ENCODE data around the gene PSKH1. TPM values are rescaled to one million over a fixed set of nuclear protein-coding genes. Genes with fewer than 3 reads are reported as not detected.

The PSKH1 gene
- total RNA-seq, 2 experiments from 2014 or later, result 11.4 to 13.3 TPM

DNA sequence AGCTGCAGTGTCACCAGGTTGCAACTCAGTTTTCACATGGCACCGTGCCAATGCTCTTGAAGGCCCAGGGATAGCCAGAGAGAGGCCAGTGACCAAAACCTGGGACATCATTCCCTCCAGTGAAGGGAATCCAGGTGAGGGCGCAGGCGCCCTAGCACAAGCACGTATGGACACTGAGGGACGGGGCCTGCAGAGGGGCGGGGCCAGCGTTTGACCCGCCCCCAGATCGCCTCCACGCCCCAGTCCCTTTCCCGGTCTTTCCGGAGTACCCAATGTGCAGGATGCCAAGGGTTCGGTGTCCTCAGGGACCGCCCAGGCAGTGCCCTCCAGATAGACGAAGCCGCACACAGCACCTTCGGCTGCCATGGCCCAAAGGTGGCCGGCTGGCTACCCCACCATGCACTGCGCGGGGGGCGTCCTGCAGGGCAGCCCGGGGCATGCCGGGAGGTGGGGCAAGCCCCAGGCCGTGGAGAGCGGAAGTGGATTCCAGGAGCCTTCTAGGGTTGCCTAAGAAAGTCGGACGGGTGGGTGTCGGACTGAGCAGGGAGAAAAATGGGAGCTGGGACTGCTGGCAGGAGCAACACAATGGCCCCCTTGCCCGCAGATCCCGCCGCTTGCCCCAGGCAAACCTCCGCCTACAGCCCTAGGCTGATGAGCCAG, 70.7 kb downstream of the PSKH1 start:
- H3K27ac ChIP-seq (ENCODE audit: low read depth in 1 of 2, low read length in 2 of 2), result no peak overlapping the region
- ATAC-seq (ENCODE audit: poor library complexity), result no peak
- no peaks in the 10 kb centered on the region for H3K27me3 Mint-ChIP-seq
- no peaks in the 10 kb centered on the region for H3K9me3 ChIP-seq (ENCODE audit: control insufficient read depth in 1 of 2, insufficient read depth in 1 of 2, low read length in 2 of 2)
- H3K4me1 Mint-ChIP-seq (ENCODE audit: low read depth), result peaks cover 18% of the 10 kb centered on the region
- no peaks in the 10 kb centered on the region for H3K9me3 Mint-ChIP-seq
- CTCF ChIA-PET, result no interaction called here
- no peak for DNase-seq
- no peak overlapping the region for H3K4me3 Mint-ChIP-seq
- H3K4me3 ChIP-seq (ENCODE audit: low read length), result no peak overlapping the region
- TF ChIP-seq, protein P1, sequence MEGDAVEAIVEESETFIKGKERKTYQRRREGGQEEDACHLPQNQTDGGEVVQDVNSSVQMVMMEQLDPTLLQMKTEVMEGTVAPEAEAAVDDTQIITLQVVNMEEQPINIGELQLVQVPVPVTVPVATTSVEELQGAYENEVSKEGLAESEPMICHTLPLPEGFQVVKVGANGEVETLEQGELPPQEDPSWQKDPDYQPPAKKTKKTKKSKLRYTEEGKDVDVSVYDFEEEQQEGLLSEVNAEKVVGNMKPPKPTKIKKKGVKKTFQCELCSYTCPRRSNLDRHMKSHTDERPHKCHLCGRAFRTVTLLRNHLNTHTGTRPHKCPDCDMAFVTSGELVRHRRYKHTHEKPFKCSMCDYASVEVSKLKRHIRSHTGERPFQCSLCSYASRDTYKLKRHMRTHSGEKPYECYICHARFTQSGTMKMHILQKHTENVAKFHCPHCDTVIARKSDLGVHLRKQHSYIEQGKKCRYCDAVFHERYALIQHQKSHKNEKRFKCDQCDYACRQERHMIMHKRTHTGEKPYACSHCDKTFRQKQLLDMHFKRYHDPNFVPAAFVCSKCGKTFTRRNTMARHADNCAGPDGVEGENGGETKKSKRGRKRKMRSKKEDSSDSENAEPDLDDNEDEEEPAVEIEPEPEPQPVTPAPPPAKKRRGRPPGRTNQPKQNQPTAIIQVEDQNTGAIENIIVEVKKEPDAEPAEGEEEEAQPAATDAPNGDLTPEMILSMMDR (IDR thresholded peaks at IDR 0.05), result no peak
- H3K36me3 Mint-ChIP-seq (ENCODE audit: low read depth), result peaks cover 15% of the 10 kb centered on the region
- no peak overlapping the region for H3K27ac Mint-ChIP-seq
- POLR2A ChIA-PET, result interaction anchor here (2.1 kb wide), 1 partner anchor 21 kb away, joined by 8 read pairs; no protein-coding TSS in a partner anchor
- peaks cover 14% of the 10 kb centered on the region for H3K36me3 ChIP-seq (ENCODE audit: insufficient read depth, low read length)
- intact Hi-C loops (cut with DNase I, micrococcal nuclease), result no loop called here
- peaks cover 18% of the 10 kb centered on the region for H3K4me1 ChIP-seq (ENCODE audit: insufficient read depth, low read length)
- no peaks in the 10 kb centered on the region for H3K27me3 ChIP-seq (ENCODE audit: control insufficient read depth in 1 of 2, insufficient read depth in 2 of 2, low read length in 2 of 2)

DNA sequence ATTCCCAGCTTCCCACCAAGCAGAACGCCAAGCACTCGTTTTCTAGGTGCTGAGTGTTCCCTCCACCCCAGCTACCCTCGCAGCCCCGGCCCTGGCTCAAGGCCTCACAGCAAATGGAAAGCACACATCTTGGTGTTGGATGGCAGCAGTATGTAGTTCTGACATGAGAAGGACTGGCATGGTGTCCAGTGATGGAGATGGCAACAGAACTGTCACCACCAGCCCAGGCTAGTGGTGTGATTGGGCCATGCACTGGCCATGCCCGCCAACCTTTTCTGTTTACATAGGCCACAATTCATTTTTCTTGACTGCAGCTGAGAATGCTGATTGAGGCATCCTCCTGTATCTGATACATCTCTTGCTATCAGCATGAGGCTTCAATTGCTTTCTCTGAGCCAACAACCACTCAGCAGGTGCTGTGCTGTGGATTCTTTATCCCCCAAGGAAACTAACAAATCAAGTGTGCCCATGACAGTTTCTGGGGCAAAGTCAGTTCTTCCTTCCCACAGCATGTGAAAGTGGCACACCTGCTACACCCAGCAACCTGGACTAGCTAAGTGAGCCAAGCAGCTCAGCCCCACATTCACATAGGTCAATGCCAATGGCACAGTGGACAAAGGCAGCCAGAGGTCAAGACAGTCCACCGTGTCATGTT, 71.5 kb downstream of the PSKH1 start:
- Mint-ChIP-seq H3K36me3 (ENCODE audit: low read depth) (peaks cover 17% of the 10 kb centered on the region), H3K27ac (no peak overlapping the region), H3K4me1 (ENCODE audit: low read depth) (peaks cover 24% of the 10 kb centered on the region), H3K4me3 (peak overlapping the region; percentile 54), H3K27me3 (no peaks in the 10 kb centered on the region), H3K9me3 (no peaks in the 10 kb centered on the region)
- ATAC-seq (ENCODE audit: poor library complexity) (no peak), DNase-seq (no peak)
- H3K4me3 ChIP-seq (ENCODE audit: low read length), result no peak overlapping the region
- POLR2A ChIA-PET, result interaction anchor here (1.0 to 2.1 kb wide), 2 partner anchors 20 to 29 kb away, joined by 3 to 8 read pairs; no protein-coding TSS in a partner anchor
- intact Hi-C loops (cut with DNase I, micrococcal nuclease), result no loop called here
- peaks cover 9% of the 10 kb centered on the region for H3K36me3 ChIP-seq (ENCODE audit: insufficient read depth, low read length)
- H3K27me3 ChIP-seq (ENCODE audit: control insufficient read depth in 1 of 2, insufficient read depth in 2 of 2, low read length in 2 of 2), result no peaks in the 10 kb centered on the region
- H3K4me1 ChIP-seq (ENCODE audit: insufficient read depth, low read length), result peaks cover 25% of the 10 kb centered on the region
- H3K27ac ChIP-seq (ENCODE audit: low read depth in 1 of 2, low read length in 2 of 2), result no peak overlapping the region
- no peaks in the 10 kb centered on the region for H3K9me3 ChIP-seq (ENCODE audit: control insufficient read depth in 1 of 2, insufficient read depth in 1 of 2, low read length in 2 of 2)
- CTCF ChIA-PET, result no interaction called here
- TF ChIP-seq, protein P1 (IDR thresholded peaks at IDR 0.05), result no peak

DNA sequence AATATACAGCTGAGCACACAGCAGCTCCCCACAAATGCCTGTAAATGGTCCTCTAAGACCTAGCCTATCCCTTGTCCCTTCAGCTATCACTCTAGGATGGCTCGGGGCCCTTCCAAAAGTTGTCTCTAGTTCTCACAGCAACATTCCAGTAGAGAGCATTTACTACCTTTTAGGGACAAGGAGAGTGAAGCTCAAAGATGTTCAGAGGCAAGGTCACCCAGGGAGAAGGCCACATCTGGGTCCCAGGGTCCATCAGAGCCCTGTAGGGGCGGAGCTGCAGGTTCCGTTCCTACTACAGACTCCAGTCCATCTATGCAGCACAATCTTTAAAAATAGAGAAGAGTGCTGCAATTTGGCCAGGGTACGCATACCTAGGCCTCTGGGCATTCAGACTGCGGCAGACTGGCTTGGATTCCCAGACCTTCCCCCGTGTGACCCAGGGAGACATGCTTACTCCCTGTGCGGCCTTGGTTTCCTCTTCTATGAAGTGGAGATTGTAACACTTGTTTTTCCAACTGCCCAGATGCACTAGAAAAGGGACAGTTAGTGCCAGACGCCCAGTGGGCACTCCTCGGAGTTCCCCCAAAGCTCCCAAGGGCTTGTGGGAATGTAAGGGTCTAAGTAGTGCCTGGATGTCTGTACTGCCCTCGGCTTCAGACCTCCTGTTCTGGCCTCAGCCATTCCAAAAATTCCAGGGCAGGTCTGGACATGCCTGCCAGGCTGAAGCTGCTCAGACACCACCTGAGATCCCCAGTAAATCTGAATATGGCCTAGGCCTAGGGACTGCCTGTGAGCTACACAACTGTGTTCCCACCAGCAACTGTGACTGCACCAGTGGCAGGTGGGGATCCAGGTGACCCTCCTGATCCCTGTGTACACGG, 72.9 kb downstream of the PSKH1 start:
- POLR2A ChIA-PET, result interaction anchor here (0.7 to 4.9 kb wide), 5 partner anchors 18 to 33 kb away, joined by 3 to 36 read pairs (median 4); partner anchors contain the start of genes DPEP2 and PSMB10
- Histone ChIP-seq H3K27ac (ENCODE audit: low read depth in 1 of 2, low read length in 2 of 2) (no peak overlapping the region), H3K4me1 (ENCODE audit: insufficient read depth, low read length) (peaks cover 25% of the 10 kb centered on the region), H3K27me3 (ENCODE audit: control insufficient read depth in 1 of 2, insufficient read depth in 2 of 2, low read length in 2 of 2) (no peaks in the 10 kb centered on the region), H3K4me3 (ENCODE audit: low read length) (no peak overlapping the region), H3K9me3 (ENCODE audit: control insufficient read depth in 1 of 2, insufficient read depth in 1 of 2, low read length in 2 of 2) (no peaks in the 10 kb centered on the region), H3K36me3 (ENCODE audit: insufficient read depth, low read length) (peaks cover 2% of the 10 kb centered on the region)
- Mint-ChIP-seq H3K4me3 (peak overlapping the region; percentile 98), H3K9me3 (no peaks in the 10 kb centered on the region), H3K36me3 (ENCODE audit: low read depth) (peaks cover 15% of the 10 kb centered on the region), H3K4me1 (ENCODE audit: low read depth) (peaks cover 24% of the 10 kb centered on the region), H3K27ac (no peak overlapping the region), H3K27me3 (no peaks in the 10 kb centered on the region)
- CTCF ChIA-PET, result no interaction called here
- DNase-seq (no peak), ATAC-seq (ENCODE audit: poor library complexity) (no peak)
- intact Hi-C loops (cut with DNase I, micrococcal nuclease), result no loop called here
- TF ChIP-seq, protein P1 (IDR thresholded peaks at IDR 0.05), result no peak

Data from CD4-positive, alpha-beta T cell (primary cell).